ENCODE results near the gene M1AP. TPM values are rescaled to one million over a fixed set of nuclear protein-coding genes. Genes with fewer than 3 reads are reported as not detected.
A peak's percentile ranks its signal among the peaks of the same experiment; 100 is the strongest.

M1AP gene
- polyA plus RNA-seq, 1 experiment: 0.33 TPM

DNA sequence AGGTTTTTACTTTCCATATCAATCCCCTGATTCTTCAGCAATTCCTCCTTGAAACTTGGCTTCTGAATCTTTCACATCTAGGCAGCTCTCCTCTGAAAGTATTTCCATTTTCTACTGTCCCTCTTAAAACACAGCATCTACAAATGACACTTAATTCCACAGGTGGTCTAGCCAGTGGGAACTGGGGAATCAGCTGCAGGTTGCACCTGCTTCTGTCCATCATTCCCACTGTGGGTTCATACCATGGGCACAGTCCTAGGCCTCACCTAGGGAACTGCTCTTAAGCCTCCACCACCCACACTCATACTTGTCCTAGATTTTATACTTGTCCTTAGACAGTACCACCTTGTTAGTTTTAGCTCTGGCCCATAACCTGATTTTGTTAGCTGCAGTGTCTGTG, 96.6 kb downstream of the M1AP start:
- DNase-seq (ENCODE audit: low read depth): no peak
- H3K27me3 ChIP-seq (ENCODE audit: control insufficient read depth, insufficient read depth, low read length): no peaks in the 10 kb centered on the region
- ChIA-PET POLR2A (no interaction called here), CTCF (interaction anchor here (1.1 kb wide), 1 partner anchor 24 kb away, joined by 3 read pairs; no protein-coding TSS in a partner anchor)
- no peak for TF ChIP-seq CTCF (IDR thresholded peaks at IDR 0.05; ENCODE audit: insufficient read depth, low read depth, low read length)
- peaks cover 2% of the 10 kb centered on the region for H3K36me3 ChIP-seq (ENCODE audit: control insufficient read depth, insufficient read depth, low read length)
- H3K4me3 ChIP-seq (ENCODE audit: low read depth, low read length): no peak overlapping the region

- H3K36me3 ChIP-seq (ENCODE audit: control insufficient read depth, insufficient read depth, low read length): no peaks in the 10 kb centered on the region
- no peak for DNase-seq (ENCODE audit: low read depth)
- ChIA-PET POLR2A (no interaction called here), CTCF (interaction anchor here (0.7 to 1.4 kb wide), 3 partner anchors 37 to 67 kb away, joined by 3 to 5 read pairs (median 4); partner anchors contain the start of genes CCDC142 and TTC31)
- no peak for TF ChIP-seq CTCF (IDR thresholded peaks at IDR 0.05; ENCODE audit: insufficient read depth, low read depth, low read length)
- no peaks in the 10 kb centered on the region for H3K27me3 ChIP-seq (ENCODE audit: control insufficient read depth, insufficient read depth, low read length)
- no peak overlapping the region for H3K4me3 ChIP-seq (ENCODE audit: low read depth, low read length)
These were observed 97.9 kb downstream of the M1AP start for GRCh38 chr2:74550231-74550630.

GRCh38 chr2:74548900-74549826, 99.0 kb downstream of the M1AP start:
- ChIA-PET CTCF (interaction anchor here (1.0 to 1.4 kb wide), 2 partner anchors 41 to 66 kb away, joined by 3 to 4 read pairs; partner anchors contain the start of genes CCDC142 and TTC31), POLR2A (no interaction called here)
- TF ChIP-seq CTCF (IDR thresholded peaks at IDR 0.05; ENCODE audit: insufficient read depth, low read depth, low read length): no peak
- no peak for DNase-seq (ENCODE audit: low read depth)
- no peaks in the 10 kb centered on the region for H3K27me3 ChIP-seq (ENCODE audit: control insufficient read depth, insufficient read depth, low read length)
- peak overlapping the region; percentile 42 for H3K4me3 ChIP-seq (ENCODE audit: low read depth, low read length)
- H3K36me3 ChIP-seq (ENCODE audit: control insufficient read depth, insufficient read depth, low read length): no peaks in the 10 kb centered on the region

GRCh38 chr2:74548285-74548899, 99.7 kb downstream of the M1AP start:
- ChIA-PET POLR2A (no interaction called here), CTCF (interaction anchor here (1.5 kb wide), 1 partner anchor 15 kb away, joined by 4 read pairs; no protein-coding TSS in a partner anchor)
- no peak for DNase-seq (ENCODE audit: low read depth)
- H3K4me3 ChIP-seq (ENCODE audit: low read depth, low read length): peak overlapping the region; percentile 42
- H3K36me3 ChIP-seq (ENCODE audit: control insufficient read depth, insufficient read depth, low read length): no peaks in the 10 kb centered on the region
- H3K27me3 ChIP-seq (ENCODE audit: control insufficient read depth, insufficient read depth, low read length): no peaks in the 10 kb centered on the region
- no peak for TF ChIP-seq CTCF (IDR thresholded peaks at IDR 0.05; ENCODE audit: insufficient read depth, low read depth, low read length)

DNA sequence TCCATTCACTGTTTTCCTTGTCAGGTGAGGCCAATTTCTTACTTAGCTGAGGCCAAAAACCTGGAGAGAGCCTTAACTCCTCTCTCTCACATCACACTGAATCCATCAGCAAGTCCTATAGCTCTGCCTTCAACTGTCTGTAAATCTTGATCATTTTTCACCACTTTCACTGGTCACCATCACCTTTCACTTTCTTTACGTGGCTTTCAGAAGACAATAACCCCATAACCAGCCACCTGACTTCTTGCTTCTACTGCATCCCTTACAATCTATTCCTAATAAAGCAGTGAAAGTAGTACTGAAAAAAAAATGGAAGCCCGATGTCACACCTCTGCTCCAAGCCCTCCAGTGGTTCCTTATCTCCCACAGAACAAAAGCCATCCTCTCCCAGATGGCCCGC, 102.1 kb downstream of the M1AP start:
- no peak for DNase-seq (ENCODE audit: low read depth)
- ChIA-PET POLR2A (no interaction called here), CTCF (no interaction called here)
- no peak overlapping the region for H3K4me3 ChIP-seq (ENCODE audit: low read depth, low read length)
- no peak for TF ChIP-seq CTCF (IDR thresholded peaks at IDR 0.05; ENCODE audit: insufficient read depth, low read depth, low read length)
- H3K36me3 ChIP-seq (ENCODE audit: control insufficient read depth, insufficient read depth, low read length): no peaks in the 10 kb centered on the region
- no peaks in the 10 kb centered on the region for H3K27me3 ChIP-seq (ENCODE audit: control insufficient read depth, insufficient read depth, low read length)
